ENCODE measurements around the gene PTPRN2.

DNA sequence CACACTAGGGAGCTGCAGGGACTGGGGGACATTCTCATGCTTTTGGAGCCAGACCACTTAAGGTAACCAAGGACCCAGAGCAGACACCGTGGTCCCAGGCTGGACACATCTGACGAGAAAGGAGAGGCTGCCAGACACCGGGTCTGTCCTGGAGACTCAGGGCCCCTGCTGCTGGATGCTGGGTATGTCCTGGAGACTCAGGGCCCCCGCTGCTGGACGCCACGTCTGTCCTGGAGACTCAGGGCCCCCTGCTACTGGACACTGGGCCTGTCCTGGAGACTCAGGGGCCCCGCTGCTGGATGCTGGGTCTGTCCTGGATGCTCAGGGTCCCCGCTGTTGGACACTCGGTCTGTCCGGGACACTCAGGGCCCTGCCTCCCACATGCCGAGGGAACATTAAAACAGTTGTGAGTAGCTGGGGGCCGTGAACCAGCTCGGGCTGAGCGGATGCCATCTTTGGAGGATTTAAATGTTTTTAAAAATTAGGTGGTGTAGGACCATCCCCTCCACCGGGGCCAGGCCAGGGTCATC lies 1001.1 kb downstream of the PTPRN2 start:
- TF ChIP-seq CTCF (IDR thresholded peaks at IDR 0.05) (no peak), SIN3A (IDR thresholded peaks at IDR 0.05; ENCODE audit: borderline replicate concordance, insufficient read depth, low read depth, low read length) (no peak), POLR2AphosphoS5 (IDR thresholded peaks at IDR 0.05; ENCODE audit: low read depth, low read length) (no peak)
- TF ChIP-seq, protein P1, sequence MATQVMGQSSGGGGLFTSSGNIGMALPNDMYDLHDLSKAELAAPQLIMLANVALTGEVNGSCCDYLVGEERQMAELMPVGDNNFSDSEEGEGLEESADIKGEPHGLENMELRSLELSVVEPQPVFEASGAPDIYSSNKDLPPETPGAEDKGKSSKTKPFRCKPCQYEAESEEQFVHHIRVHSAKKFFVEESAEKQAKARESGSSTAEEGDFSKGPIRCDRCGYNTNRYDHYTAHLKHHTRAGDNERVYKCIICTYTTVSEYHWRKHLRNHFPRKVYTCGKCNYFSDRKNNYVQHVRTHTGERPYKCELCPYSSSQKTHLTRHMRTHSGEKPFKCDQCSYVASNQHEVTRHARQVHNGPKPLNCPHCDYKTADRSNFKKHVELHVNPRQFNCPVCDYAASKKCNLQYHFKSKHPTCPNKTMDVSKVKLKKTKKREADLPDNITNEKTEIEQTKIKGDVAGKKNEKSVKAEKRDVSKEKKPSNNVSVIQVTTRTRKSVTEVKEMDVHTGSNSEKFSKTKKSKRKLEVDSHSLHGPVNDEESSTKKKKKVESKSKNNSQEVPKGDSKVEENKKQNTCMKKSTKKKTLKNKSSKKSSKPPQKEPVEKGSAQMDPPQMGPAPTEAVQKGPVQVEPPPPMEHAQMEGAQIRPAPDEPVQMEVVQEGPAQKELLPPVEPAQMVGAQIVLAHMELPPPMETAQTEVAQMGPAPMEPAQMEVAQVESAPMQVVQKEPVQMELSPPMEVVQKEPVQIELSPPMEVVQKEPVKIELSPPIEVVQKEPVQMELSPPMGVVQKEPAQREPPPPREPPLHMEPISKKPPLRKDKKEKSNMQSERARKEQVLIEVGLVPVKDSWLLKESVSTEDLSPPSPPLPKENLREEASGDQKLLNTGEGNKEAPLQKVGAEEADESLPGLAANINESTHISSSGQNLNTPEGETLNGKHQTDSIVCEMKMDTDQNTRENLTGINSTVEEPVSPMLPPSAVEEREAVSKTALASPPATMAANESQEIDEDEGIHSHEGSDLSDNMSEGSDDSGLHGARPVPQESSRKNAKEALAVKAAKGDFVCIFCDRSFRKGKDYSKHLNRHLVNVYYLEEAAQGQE (IDR thresholded peaks at IDR 0.05; ENCODE audit: insufficient read depth in 1 of 2, low read depth in 2 of 2, low read length in 1 of 2) = no peak
